ENCODE data around the gene TMUB2. TPM values are rescaled to one million over a fixed set of nuclear protein-coding genes. Genes with fewer than 3 reads are reported as not detected.
"Not testable (repeated sequence)": the region's sequence is repeated elsewhere in the genome, so short reads cannot be mapped to it uniquely, and the experiment has no call there.

Gene TMUB2
- 10 to 100 TPM; 36.6 to 37.1 TPM for total RNA-seq

DNA sequence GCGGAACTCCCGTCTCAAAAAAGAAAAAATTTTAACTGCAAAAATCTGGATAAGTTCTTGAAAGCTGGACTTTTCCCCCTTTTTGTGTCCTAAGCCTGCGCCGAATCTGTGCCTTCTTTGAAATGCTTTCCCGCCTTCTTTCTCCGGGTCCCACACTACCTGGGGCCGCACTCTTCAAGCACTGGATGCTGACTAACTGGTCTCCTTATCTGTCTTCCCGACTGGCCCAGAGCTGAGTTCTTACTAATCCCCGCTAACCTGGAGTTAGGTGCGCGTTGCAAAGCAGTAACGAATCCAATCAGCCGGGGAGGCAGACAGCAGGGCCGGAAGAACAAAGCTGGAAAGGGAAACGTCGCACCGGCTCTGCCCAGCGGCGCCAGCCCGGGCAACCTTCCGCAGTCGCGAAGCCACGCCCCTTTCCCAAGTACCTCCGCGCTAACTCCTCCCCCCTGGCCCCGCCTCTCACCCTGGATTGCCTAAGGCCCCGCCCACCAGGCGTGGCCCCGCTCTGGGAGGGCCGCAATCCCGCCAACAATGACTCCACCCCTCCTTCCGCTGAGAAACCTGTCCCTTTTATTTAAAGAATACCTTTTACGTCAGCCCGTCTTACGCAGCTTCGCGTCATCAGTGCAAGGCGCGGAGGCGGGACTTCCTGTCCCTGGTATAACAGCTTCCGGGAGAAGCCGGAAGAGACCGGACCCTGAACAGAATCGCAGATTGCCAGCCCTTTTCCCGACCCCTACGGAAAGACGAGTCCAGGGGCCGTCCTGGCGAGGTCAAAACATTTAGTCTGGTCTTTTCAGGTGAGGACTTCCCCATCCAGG, at the start of gene TMUB2:
Gene TMUB2 (plus strand): TSS at position 666 of the 824 bp plus-strand sequence. CDS start 737 bp downstream, outside the sequence.
- Mint-ChIP-seq H3K27me3 (no peaks in the 10 kb centered on the region), H3K9me3 (no peaks in the 10 kb centered on the region), H3K4me1 (peaks cover 44% of the 10 kb centered on the region), H3K36me3 (ENCODE audit: low read depth) (peaks cover 32% of the 10 kb centered on the region), H3K4me3 (peak within 1 kb of the TSS; percentile 100), H3K27ac (peak within 1 kb of the TSS; percentile 99)
- peak; percentile 99 for DNase-seq
- ChIA-PET POLR2A (interaction anchor here (0.6 to 1.4 kb wide), 4 partner anchors 9 to 177 kb away, joined by 4 to 7 read pairs (median 4); partner anchors contain the start of gene HDAC5), CTCF (interaction anchor here (1.0 to 4.7 kb wide), 11 partner anchors 9 to 45 kb away, joined by 3 to 30 read pairs (median 6); partner anchors contain the start of genes ASB16, HROB and UBTF)

DNA sequence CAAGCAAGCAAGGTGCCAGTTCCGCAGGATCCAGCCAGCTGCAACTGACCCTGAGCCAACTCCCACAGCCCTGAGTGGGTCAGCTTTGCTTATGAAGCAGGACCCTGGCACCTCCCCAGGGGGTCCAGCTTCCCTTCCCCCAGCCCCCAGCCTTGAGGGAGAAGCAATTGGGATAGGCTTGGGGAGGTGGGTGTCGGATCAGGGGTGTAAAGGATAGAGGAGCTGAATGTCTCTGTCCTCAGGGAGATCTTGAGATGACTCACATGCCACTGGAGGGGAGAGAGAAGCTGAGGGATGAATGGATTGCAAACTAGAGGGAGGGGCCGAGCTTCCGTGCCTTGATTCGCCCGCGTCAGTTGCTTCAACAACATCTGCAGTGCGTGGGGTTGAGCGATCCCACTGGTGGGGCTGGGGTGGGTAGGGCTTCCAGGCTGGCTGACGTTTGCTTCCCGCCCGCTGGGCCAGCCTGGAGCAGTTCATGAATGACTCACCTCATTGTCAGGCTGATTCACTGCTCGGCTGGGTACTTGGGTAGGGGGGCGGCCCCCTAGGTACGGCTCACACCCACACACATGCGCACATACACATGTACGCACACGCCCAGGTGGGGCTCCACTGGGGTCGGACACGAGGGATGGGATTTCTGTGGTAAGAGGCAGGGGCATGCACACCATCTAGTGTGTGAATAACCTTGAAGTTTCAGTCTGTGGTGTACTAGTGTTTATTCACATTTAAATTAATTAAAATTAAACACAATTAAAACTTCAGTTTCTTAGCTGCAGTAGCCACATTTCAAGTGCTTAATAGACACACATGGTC, 48.7 kb upstream of the TMUB2 start:
- peak; percentile 49 for DNase-seq
- Mint-ChIP-seq H3K9me3 (no peaks in the 10 kb centered on the region), H3K4me1 (peaks cover 26% of the 10 kb centered on the region), H3K27me3 (no peaks in the 10 kb centered on the region), H3K27ac (peak overlapping the region; percentile 31), H3K36me3 (ENCODE audit: low read depth) (no peaks in the 10 kb centered on the region), H3K4me3 (no peak overlapping the region)
- POLR2A ChIA-PET = no interaction called here
- CTCF ChIA-PET = interaction anchor here (0.6 to 1.2 kb wide), 3 partner anchors 15 to 666 kb away, joined by 3 to 5 read pairs (median 4); partner anchors contain the start of gene HDAC5

DNA sequence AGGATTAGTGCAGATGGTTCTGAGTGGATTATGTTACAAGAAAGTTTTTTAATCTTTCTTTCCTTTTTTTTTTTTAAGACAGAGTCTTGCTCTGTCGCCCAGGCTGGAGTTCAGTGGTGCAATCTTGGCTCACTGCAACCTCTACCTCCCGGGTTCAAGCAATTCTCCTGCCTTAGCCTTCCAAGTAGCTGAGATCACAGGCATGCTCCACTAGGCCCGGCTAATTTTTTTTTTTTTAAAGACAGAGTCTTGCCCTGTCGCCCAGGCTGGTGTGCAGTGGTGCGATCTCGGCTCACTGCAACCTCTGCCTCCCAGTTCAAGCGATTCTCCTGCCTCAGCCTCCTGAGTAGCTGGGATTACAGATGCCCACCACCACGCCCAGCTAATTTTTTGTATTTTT, 42.9 kb upstream of the TMUB2 start:
- POLR2A ChIA-PET, H3K27me3 Mint-ChIP-seq, DNase-seq, H3K27ac Mint-ChIP-seq, H3K4me3 Mint-ChIP-seq, H3K9me3 Mint-ChIP-seq: not testable (repeated sequence)
- Mint-ChIP-seq H3K4me1 (peaks cover 16% of the 10 kb centered on the region), H3K36me3 (ENCODE audit: low read depth) (peaks cover 11% of the 10 kb centered on the region)
- CTCF ChIA-PET = interaction anchor here (0.7 to 1.1 kb wide), 2 partner anchors 14 to 21 kb away, joined by 4 read pairs; partner anchors contain the start of gene HDAC5

GRCh38 chr17:44144966-44145739, 41.6 kb upstream of the TMUB2 start:
- Mint-ChIP-seq H3K4me3 (no peak overlapping the region), H3K36me3 (ENCODE audit: low read depth) (peaks cover 18% of the 10 kb centered on the region), H3K9me3 (no peaks in the 10 kb centered on the region), H3K27me3 (no peaks in the 10 kb centered on the region), H3K4me1 (peaks cover 21% of the 10 kb centered on the region), H3K27ac (no peak overlapping the region)
- CTCF ChIA-PET = interaction anchor here (1.2 to 1.6 kb wide), 3 partner anchors 13 to 186 kb away, joined by 3 to 4 read pairs (median 4); no protein-coding TSS in a partner anchor
- no peak for DNase-seq
- POLR2A ChIA-PET = interaction anchor here (0.6 kb wide), 1 partner anchor 138 kb away, joined by 3 read pairs; no protein-coding TSS in a partner anchor

DNA sequence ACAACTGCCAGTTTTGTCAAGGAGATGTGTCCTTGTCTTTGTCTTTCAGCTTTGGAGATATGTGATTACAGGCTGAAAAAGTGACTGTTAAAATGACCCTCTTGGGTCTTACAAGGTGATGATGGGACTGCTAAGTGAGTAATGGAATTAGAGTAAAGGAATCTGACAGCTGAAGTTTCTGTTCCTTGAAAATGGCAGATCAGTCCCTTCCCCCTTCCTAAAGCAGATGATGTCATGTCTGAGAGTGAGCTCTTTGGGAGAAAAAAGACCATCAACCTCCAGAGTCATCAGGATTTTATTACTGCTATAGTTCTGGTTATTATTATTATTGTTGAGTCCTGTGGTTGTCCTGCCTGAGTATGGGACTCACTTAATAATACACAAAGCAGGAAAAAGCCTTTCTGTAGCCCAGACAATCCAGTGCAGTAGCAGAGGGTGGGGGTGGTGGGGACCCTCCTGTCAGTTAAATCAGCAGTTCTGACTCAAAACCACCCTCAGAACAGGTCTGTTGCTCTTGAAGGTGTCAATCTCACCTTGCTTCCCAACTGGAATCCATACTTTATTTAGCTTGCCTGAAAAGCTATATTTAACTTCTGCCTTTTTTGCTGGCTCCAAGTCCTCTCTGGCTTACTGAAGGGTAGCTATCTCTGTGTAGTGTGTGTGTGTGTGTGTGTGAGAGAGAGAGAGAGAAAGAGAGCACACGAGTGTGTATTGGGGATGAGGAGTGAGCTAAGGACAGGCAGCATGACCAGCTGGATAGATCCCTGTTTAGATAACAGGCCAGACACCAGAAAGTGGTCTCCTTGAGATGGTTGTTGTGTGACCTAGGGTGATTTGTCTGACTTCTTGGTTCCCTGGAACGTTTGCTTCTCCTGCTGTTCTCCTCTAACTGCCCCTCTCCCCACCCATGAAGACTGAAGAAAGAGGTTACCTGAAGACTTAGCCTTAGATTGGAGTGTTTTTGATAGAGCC, 40.1 kb upstream of the TMUB2 start:
- Mint-ChIP-seq H3K36me3 (ENCODE audit: low read depth) (peaks cover 18% of the 10 kb centered on the region), H3K27ac (peak overlapping the region; percentile 26), H3K9me3 (no peaks in the 10 kb centered on the region), H3K27me3 (no peaks in the 10 kb centered on the region), H3K4me3 (no peak overlapping the region), H3K4me1 (peaks cover 25% of the 10 kb centered on the region)
- no peak for DNase-seq
- ChIA-PET CTCF (interaction anchor here (1.0 to 1.6 kb wide), 3 partner anchors 14 to 63 kb away, joined by 4 read pairs; no protein-coding TSS in a partner anchor), POLR2A (no interaction called here)

GRCh38 chr17:44147812-44148211, 39.0 kb upstream of the TMUB2 start:
- Mint-ChIP-seq H3K4me1 (peaks cover 20% of the 10 kb centered on the region), H3K4me3 (no peak overlapping the region), H3K27me3 (no peaks in the 10 kb centered on the region), H3K36me3 (ENCODE audit: low read depth) (peaks cover 25% of the 10 kb centered on the region), H3K9me3 (no peaks in the 10 kb centered on the region), H3K27ac (no peak overlapping the region)
- CTCF ChIA-PET = interaction anchor here (0.5 to 1.1 kb wide), 3 partner anchors 20 to 77 kb away, joined by 3 to 6 read pairs (median 4); no protein-coding TSS in a partner anchor
- no peak for DNase-seq
- POLR2A ChIA-PET = no interaction called here

GRCh38 chr17:44149066-44149465, 37.7 kb upstream of the TMUB2 start:
- H3K9me3 Mint-ChIP-seq, POLR2A ChIA-PET, DNase-seq, H3K4me3 Mint-ChIP-seq, H3K27ac Mint-ChIP-seq, H3K27me3 Mint-ChIP-seq: not testable (repeated sequence)
- Mint-ChIP-seq H3K36me3 (ENCODE audit: low read depth) (peaks cover 27% of the 10 kb centered on the region), H3K4me1 (peaks cover 19% of the 10 kb centered on the region)
- CTCF ChIA-PET = interaction anchor here (1.1 kb wide), 1 partner anchor 19 kb away, joined by 4 read pairs; no protein-coding TSS in a partner anchor

GRCh38 chr17:44149750-44150329, 36.9 kb upstream of the TMUB2 start:
- ChIA-PET CTCF (no interaction called here), POLR2A (no interaction called here)
- H3K27ac Mint-ChIP-seq = peak overlapping the region; percentile 60
- no peaks in the 10 kb centered on the region for H3K9me3 Mint-ChIP-seq
- H3K36me3 Mint-ChIP-seq (ENCODE audit: low read depth) = peaks cover 27% of the 10 kb centered on the region
- H3K4me3 Mint-ChIP-seq = no peak overlapping the region
- H3K27me3 Mint-ChIP-seq = no peaks in the 10 kb centered on the region
- no peak for DNase-seq
- H3K4me1 Mint-ChIP-seq = peaks cover 19% of the 10 kb centered on the region

GRCh38 chr17:44152875-44153274, 33.9 kb upstream of the TMUB2 start:
- Mint-ChIP-seq H3K9me3 (no peaks in the 10 kb centered on the region), H3K4me1 (peaks cover 19% of the 10 kb centered on the region), H3K27ac (no peak overlapping the region), H3K36me3 (ENCODE audit: low read depth) (peaks cover 21% of the 10 kb centered on the region), H3K27me3 (no peaks in the 10 kb centered on the region), H3K4me3 (no peak overlapping the region)
- POLR2A ChIA-PET = no interaction called here
- no peak for DNase-seq
- CTCF ChIA-PET = no interaction called here

DNA sequence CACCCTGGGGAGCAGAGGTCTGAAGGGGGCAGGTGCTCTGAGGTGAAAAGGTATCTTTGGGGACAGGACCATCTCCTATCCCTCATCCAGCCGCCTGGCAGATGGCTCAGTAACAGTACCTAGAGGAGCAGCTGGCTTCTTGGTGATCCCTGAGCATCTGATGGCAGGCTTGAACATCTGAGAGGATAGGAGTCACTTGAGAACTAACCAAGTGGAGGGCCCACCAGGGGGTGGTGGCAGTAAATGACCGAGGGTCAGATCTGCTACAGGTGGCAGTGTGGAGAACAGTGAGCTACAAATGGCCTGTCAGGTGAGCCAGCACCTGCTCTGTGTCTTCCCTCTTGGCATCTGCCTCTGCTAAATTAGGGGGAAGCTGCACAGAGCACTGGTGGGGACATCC, 31.3 kb upstream of the TMUB2 start:
- H3K27me3 Mint-ChIP-seq = no peaks in the 10 kb centered on the region
- H3K9me3 Mint-ChIP-seq = no peaks in the 10 kb centered on the region
- peaks cover 18% of the 10 kb centered on the region for H3K4me1 Mint-ChIP-seq
- peaks cover 13% of the 10 kb centered on the region for H3K36me3 Mint-ChIP-seq (ENCODE audit: low read depth)
- no peak for DNase-seq
- ChIA-PET CTCF (interaction anchor here (0.6 to 1.1 kb wide), 5 partner anchors 13 to 1684 kb away, joined by 3 to 5 read pairs (median 3); no protein-coding TSS in a partner anchor), POLR2A (no interaction called here)
- H3K27ac Mint-ChIP-seq = peak overlapping the region; percentile 19
- no peak overlapping the region for H3K4me3 Mint-ChIP-seq

Data from activated CD4-positive, alpha-beta T cell treated with anti-CD3 and anti-CD28 coated beads, Interleukin-2, amount 10 ng/mL, durations not matched to agents 7 days and 5 days (primary cell).